GM23338 (cell line): ENCODE measurements around the gene RTL1. TPM values are rescaled to one million over a fixed set of nuclear protein-coding genes. Genes with fewer than 3 reads are reported as not detected.
A peak's percentile ranks its signal among the peaks of the same experiment; 100 is the strongest.

Experiments used
- ATAC-seq: fragments of 200-7000 bp; cut with Tn5 transposase; 3 replicates; pipeline ENCODE4 v1.9.1; 2020
- DNase-seq: peaks from one replicate; pipeline ENCODE4 v3.0.0-alpha.2; 2015; ENCODE audit warnings: low spot score
- H2AFZ ChIP-seq: fragments of 200-600 bp; sonication (generic); 2 replicates; pipeline ENCODE4 v1.8.0; 2016; ENCODE audit warnings: antibody characterized with exemption, mild to moderate bottlenecking, moderate library complexity
- H3F3A ChIP-seq: fragments of 200-600 bp; sonication (generic); replicated peaks from 2 replicates; pipeline ENCODE4 v1.8.0; 2017; ENCODE audit warnings: antibody characterized with exemption, mixed run types, low read depth
- H3K27ac ChIP-seq: fragments of 200-600 bp; sonication (generic); 2 replicates; pipeline ENCODE4 v1.6.1; 2016; ENCODE audit warnings: low read depth
- H3K27me3 ChIP-seq: fragments of 200-600 bp; sonication (generic); 2 replicates; pipeline ENCODE4 v1.8.0; 2016; ENCODE audit warnings: mild to moderate bottlenecking, mixed run types, moderate library complexity; ENCODE audit not compliant: insufficient read depth
- H3K36me3 ChIP-seq: fragments of 200-600 bp; sonication (generic); 2 replicates; pipeline ENCODE4 v1.8.0; 2016; ENCODE audit warnings: mild to moderate bottlenecking; ENCODE audit not compliant: insufficient read depth
- H3K4me1 ChIP-seq: fragments of 200-600 bp; sonication (generic); 2 replicates; pipeline ENCODE4 v1.8.0; 2016; ENCODE audit warnings: mild to moderate bottlenecking, moderate library complexity; ENCODE audit not compliant: insufficient read depth
- H3K4me2 ChIP-seq: fragments of 200-600 bp; sonication (generic); 2 replicates; pipeline ENCODE4 v1.7.1; 2017; ENCODE audit warnings: mixed run types
- H3K4me3 ChIP-seq: fragments of 200-600 bp; sonication (generic); 2 replicates; pipeline ENCODE4 v1.6.1; 2016; ENCODE audit warnings: mixed run types
- H3K79me2 ChIP-seq: fragments of 200-600 bp; sonication (generic); replicated peaks from 2 replicates; pipeline ENCODE4 v1.8.0; 2017; ENCODE audit warnings: mild to moderate bottlenecking; ENCODE audit not compliant: insufficient read depth
- H3K9me2 ChIP-seq: fragments of 200-600 bp; sonication (generic); 2 replicates; pipeline ENCODE4 v1.8.0; 2017; ENCODE audit not compliant: insufficient read depth
- H4K20me1 ChIP-seq: fragments of 200-600 bp; sonication (generic); replicated peaks from 2 replicates; pipeline ENCODE4 v1.8.0; 2017; ENCODE audit warnings: mild to moderate bottlenecking; ENCODE audit not compliant: insufficient read depth
- H3K27ac Mint-ChIP-seq: 2 replicates; pipeline ENCODE4 v1.8.0; 2020; ENCODE audit warnings: inconsistent platforms, mild to moderate bottlenecking, moderate library complexity, mixed read lengths
- H3K27me3 Mint-ChIP-seq: 3 replicates; pipeline ENCODE4 v1.8.0; 2022; ENCODE audit warnings: low read depth, mild to moderate bottlenecking, moderate library complexity, mixed read lengths, inconsistent platforms; ENCODE audit not compliant: insufficient read depth, poor library complexity
- H3K36me3 Mint-ChIP-seq: 3 replicates; pipeline ENCODE4 v1.8.0; 2021; ENCODE audit warnings: low read depth, mild to moderate bottlenecking, inconsistent platforms, moderate library complexity, mixed read lengths
- H3K4me1 Mint-ChIP-seq: 3 replicates; pipeline ENCODE4 v1.8.0; 2020; ENCODE audit warnings: mild to moderate bottlenecking, inconsistent platforms, mixed read lengths
- H3K4me3 Mint-ChIP-seq: 3 replicates; pipeline ENCODE4 v1.8.0; 2021; ENCODE audit warnings: moderate library complexity, mild to moderate bottlenecking, inconsistent platforms, mixed read lengths
- H3K9me3 Mint-ChIP-seq: 3 replicates; pipeline ENCODE4 v1.8.0; 2020; ENCODE audit warnings: moderate library complexity, mild to moderate bottlenecking, inconsistent platforms, mixed read lengths
- CREB1 ChIP-seq: fragments of 250-450 bp; sonication (Bioruptor Pico); IDR thresholded peaks from 2 replicates; pipeline ENCODE4 v1.5.0; 2020; ENCODE audit warnings: low read depth, mild to moderate bottlenecking, moderate library complexity
- EZH2phosphoT487 ChIP-seq: fragments of 200-600 bp; sonication (generic); IDR thresholded peaks from one replicate; pipeline ENCODE4 v1.8.1; 2018; ENCODE audit warnings: antibody characterized with exemption; ENCODE audit not compliant: unreplicated experiment
- NANOG ChIP-seq: IDR thresholded peaks from 2 replicates; pipeline ENCODE4 v1.6.1; 2016; ENCODE audit warnings: antibody characterized with exemption, borderline replicate concordance
- POLR2AphosphoS5 ChIP-seq: IDR thresholded peaks from 2 replicates; pipeline ENCODE4 v1.6.1; 2016; ENCODE audit warnings: antibody characterized with exemption, low read depth
- STAT1 ChIP-seq: IDR thresholded peaks from one replicate; pipeline ENCODE4 v1.6.1; 2016; ENCODE audit warnings: antibody characterized with exemption; ENCODE audit not compliant: unreplicated experiment
- ZNF114 ChIP-seq: fragments of 250-450 bp; sonication (Bioruptor Pico); IDR thresholded peaks from 2 replicates; pipeline ENCODE4 v1.5.0; 2020; ENCODE audit warnings: mild to moderate bottlenecking, moderate library complexity
- polyA plus RNA-seq: library from polyadenylated mRNA; unstranded; fragments of >200 nt; fragmentation: Nextera tagmentation; extraction: Ambion mirVana; gene quantifications from 2 replicates; pipeline ENCODE4 v1.2.1, GENCODE V29; 2016
- total RNA-seq: library from RNA; depleted of rRNA; stranded (reverse); fragments of >200 nt; shearing (Covaris generic); gene quantifications from 2 replicates; pipeline ENCODE4 v1.2.3, GENCODE V29; 2014
- TF ChIP-seq, protein P1 (sequence below): IDR thresholded peaks from one replicate; pipeline ENCODE4 v1.6.1; 2018; ENCODE audit warnings: antibody characterized with exemption; ENCODE audit not compliant: unreplicated experiment
- TF ChIP-seq, protein P2 (sequence below), 2 experiments: fragments of 200-600 bp in 1 of 2; sonication (generic) in 1 of 2; conservative IDR thresholded peaks; 2 replicates each; pipeline versions ENCODE4 v1.5.1 to v1.6.1; 2016 to 2017; ENCODE audit warnings: antibody characterized with exemption in 2 of 2, low read depth in 2 of 2, mild to moderate bottlenecking in 2 of 2, moderate library complexity in 1 of 2
- TF ChIP-seq, protein P3 (sequence below): fragments of 250-450 bp; sonication (Bioruptor Pico); IDR thresholded peaks from 2 replicates; pipeline ENCODE4 v1.5.0; 2020; ENCODE audit warnings: mild to moderate bottlenecking, moderate library complexity

The RTL1 gene
- total and polyA plus RNA-seq, 2 experiments from 2014 or later = not detected

DNA sequence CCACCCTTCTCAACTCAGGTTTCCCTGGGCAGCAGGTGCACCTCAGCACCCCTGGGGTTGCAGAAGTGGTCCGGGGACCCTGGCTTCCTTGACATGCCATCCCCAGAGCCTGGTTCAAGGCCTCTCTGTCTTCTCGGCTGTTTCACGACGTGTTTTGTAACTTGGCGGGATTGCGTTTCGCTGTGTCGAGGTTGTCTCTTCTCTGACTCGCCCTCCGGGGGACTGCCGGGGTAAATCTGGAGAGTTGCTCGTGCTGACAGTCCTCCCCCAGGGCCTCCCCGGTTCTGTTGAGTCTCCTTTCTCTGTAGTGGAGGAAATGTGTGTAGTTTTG lies 52.0 kb downstream of the RTL1 start:
- Histone ChIP-seq H2AFZ (no peak overlapping the region), H3K4me3 (no peak overlapping the region), H3K27ac (no peak overlapping the region), H3K36me3 (no peaks in the 10 kb centered on the region), H3F3A (no peaks in the 10 kb centered on the region), H3K4me1 (no peaks in the 10 kb centered on the region), H3K9me2 (no peaks in the 10 kb centered on the region), H3K79me2 (no peaks in the 10 kb centered on the region), H3K27me3 (no peaks in the 10 kb centered on the region), H3K4me2 (no peak overlapping the region), H4K20me1 (no peaks in the 10 kb centered on the region)
- Mint-ChIP-seq H3K27me3 (no peaks in the 10 kb centered on the region), H3K4me1 (no peaks in the 10 kb centered on the region; the same call in 2 of the 3 replicates), H3K9me3 (no peaks in the 10 kb centered on the region), H3K4me3 (no peak overlapping the region), H3K36me3 (no peaks in the 10 kb centered on the region), H3K27ac (no peak overlapping the region)
- TF ChIP-seq ZNF114 (CRISPR knock-in tag) (no peak), POLR2AphosphoS5 (no peak), EZH2phosphoT487 (no peak), STAT1 (no peak), NANOG (no peak)
- TF ChIP-seq, protein P1, sequence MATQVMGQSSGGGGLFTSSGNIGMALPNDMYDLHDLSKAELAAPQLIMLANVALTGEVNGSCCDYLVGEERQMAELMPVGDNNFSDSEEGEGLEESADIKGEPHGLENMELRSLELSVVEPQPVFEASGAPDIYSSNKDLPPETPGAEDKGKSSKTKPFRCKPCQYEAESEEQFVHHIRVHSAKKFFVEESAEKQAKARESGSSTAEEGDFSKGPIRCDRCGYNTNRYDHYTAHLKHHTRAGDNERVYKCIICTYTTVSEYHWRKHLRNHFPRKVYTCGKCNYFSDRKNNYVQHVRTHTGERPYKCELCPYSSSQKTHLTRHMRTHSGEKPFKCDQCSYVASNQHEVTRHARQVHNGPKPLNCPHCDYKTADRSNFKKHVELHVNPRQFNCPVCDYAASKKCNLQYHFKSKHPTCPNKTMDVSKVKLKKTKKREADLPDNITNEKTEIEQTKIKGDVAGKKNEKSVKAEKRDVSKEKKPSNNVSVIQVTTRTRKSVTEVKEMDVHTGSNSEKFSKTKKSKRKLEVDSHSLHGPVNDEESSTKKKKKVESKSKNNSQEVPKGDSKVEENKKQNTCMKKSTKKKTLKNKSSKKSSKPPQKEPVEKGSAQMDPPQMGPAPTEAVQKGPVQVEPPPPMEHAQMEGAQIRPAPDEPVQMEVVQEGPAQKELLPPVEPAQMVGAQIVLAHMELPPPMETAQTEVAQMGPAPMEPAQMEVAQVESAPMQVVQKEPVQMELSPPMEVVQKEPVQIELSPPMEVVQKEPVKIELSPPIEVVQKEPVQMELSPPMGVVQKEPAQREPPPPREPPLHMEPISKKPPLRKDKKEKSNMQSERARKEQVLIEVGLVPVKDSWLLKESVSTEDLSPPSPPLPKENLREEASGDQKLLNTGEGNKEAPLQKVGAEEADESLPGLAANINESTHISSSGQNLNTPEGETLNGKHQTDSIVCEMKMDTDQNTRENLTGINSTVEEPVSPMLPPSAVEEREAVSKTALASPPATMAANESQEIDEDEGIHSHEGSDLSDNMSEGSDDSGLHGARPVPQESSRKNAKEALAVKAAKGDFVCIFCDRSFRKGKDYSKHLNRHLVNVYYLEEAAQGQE = no peak
- TF ChIP-seq, protein P2, sequence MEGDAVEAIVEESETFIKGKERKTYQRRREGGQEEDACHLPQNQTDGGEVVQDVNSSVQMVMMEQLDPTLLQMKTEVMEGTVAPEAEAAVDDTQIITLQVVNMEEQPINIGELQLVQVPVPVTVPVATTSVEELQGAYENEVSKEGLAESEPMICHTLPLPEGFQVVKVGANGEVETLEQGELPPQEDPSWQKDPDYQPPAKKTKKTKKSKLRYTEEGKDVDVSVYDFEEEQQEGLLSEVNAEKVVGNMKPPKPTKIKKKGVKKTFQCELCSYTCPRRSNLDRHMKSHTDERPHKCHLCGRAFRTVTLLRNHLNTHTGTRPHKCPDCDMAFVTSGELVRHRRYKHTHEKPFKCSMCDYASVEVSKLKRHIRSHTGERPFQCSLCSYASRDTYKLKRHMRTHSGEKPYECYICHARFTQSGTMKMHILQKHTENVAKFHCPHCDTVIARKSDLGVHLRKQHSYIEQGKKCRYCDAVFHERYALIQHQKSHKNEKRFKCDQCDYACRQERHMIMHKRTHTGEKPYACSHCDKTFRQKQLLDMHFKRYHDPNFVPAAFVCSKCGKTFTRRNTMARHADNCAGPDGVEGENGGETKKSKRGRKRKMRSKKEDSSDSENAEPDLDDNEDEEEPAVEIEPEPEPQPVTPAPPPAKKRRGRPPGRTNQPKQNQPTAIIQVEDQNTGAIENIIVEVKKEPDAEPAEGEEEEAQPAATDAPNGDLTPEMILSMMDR (conservative IDR thresholded peaks at IDR 0.05; ENCODE audit: low read depth in 2 of 2) = no peak
- ATAC-seq = no peak
- no peak for DNase-seq

DNA sequence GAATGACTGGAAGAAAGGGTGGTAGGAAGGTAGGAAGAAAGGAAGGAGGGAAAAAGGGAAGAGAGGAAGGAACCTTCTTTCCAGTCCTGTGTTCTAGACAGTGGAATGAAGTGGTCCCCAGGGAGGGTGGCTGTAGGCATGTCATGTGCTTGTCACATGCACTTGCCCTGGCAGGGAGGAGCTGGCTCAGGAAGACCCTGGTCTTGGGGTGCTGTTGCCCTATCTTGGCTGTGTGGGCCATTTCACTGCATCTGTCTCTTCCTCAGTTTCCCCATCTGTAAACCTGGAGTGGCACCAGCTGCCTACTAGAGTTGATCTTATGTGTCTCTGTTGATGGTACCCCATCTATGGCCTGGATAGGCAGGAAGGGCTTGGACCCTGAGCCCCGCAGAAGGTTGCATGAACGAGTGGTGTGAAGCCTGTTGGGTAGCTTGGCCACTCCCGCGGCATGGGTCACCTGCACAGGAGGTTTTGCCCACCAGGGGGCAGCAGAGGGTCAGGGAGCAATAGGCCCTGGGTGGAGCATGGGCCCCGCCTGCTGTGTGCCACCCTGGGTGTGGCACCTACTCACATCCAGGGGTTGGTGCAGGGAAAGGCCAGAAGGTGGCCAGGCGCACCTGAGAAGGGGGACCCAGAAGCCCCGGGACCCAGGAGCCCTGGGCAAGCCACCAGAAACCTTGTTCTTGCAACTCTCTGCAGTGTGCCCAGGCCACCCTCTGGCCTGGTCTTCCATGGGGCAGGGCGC lies 52.5 kb downstream of the RTL1 start:
- Histone ChIP-seq H3K9me2 (no peaks in the 10 kb centered on the region), H3K4me2 (no peak overlapping the region), H3K27ac (no peak overlapping the region), H3K4me1 (no peaks in the 10 kb centered on the region), H3F3A (no peaks in the 10 kb centered on the region), H2AFZ (no peak overlapping the region), H3K79me2 (no peaks in the 10 kb centered on the region), H3K27me3 (no peaks in the 10 kb centered on the region), H4K20me1 (no peaks in the 10 kb centered on the region), H3K4me3 (no peak overlapping the region), H3K36me3 (no peaks in the 10 kb centered on the region)
- Mint-ChIP-seq H3K9me3 (no peaks in the 10 kb centered on the region), H3K4me3 (no peak overlapping the region), H3K4me1 (no peaks in the 10 kb centered on the region; the same call in 2 of the 3 replicates), H3K36me3 (no peaks in the 10 kb centered on the region), H3K27ac (no peak overlapping the region), H3K27me3 (no peaks in the 10 kb centered on the region)
- ATAC-seq = peak; percentile 98
- peak; percentile 79 for DNase-seq
- TF ChIP-seq, protein P3, sequence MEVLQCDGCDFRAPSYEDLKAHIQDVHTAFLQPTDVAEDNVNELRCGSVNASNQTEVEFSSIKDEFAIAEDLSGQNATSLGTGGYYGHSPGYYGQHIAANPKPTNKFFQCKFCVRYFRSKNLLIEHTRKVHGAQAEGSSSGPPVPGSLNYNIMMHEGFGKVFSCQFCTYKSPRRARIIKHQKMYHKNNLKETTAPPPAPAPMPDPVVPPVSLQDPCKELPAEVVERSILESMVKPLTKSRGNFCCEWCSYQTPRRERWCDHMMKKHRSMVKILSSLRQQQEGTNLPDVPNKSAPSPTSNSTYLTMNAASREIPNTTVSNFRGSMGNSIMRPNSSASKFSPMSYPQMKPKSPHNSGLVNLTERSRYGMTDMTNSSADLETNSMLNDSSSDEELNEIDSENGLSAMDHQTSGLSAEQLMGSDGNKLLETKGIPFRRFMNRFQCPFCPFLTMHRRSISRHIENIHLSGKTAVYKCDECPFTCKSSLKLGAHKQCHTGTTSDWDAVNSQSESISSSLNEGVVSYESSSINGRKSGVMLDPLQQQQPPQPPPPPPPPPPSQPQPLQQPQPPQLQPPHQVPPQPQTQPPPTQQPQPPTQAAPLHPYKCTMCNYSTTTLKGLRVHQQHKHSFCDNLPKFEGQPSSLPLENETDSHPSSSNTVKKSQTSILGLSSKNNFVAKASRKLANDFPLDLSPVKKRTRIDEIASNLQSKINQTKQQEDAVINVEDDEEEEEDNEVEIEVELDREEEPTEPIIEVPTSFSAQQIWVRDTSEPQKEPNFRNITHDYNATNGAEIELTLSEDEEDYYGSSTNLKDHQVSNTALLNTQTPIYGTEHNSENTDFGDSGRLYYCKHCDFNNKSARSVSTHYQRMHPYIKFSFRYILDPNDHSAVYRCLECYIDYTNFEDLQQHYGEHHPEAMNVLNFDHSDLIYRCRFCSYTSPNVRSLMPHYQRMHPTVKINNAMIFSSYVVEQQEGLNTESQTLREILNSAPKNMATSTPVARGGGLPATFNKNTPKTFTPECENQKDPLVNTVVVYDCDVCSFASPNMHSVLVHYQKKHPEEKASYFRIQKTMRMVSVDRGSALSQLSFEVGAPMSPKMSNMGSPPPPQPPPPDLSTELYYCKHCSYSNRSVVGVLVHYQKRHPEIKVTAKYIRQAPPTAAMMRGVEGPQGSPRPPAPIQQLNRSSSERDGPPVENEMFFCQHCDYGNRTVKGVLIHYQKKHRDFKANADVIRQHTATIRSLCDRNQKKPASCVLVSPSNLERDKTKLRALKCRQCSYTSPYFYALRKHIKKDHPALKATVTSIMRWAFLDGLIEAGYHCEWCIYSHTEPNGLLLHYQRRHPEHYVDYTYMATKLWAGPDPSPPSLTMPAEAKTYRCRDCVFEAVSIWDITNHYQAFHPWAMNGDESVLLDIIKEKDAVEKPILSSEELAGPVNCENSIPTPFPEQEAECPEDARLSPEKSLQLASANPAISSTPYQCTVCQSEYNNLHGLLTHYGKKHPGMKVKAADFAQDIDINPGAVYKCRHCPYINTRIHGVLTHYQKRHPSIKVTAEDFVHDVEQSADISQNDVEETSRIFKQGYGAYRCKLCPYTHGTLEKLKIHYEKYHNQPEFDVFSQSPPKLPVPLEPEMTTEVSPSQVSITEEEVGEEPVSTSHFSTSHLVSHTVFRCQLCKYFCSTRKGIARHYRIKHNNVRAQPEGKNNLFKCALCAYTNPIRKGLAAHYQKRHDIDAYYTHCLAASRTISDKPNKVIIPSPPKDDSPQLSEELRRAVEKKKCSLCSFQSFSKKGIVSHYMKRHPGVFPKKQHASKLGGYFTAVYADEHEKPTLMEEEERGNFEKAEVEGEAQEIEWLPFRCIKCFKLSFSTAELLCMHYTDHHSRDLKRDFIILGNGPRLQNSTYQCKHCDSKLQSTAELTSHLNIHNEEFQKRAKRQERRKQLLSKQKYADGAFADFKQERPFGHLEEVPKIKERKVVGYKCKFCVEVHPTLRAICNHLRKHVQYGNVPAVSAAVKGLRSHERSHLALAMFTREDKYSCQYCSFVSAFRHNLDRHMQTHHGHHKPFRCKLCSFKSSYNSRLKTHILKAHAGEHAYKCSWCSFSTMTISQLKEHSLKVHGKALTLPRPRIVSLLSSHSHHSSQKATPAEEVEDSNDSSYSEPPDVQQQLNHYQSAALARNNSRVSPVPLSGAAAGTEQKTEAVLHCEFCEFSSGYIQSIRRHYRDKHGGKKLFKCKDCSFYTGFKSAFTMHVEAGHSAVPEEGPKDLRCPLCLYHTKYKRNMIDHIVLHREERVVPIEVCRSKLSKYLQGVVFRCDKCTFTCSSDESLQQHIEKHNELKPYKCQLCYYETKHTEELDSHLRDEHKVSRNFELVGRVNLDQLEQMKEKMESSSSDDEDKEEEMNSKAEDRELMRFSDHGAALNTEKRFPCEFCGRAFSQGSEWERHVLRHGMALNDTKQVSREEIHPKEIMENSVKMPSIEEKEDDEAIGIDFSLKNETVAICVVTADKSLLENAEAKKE (CRISPR knock-in tag) = no peak
- TF ChIP-seq CREB1 (CRISPR knock-in tag) = no peak
